GM12891 (cell line): ENCODE data around the gene ADPRH.

ENCODE experiments used
- POLR2A ChIP-seq: IDR thresholded peaks from 2 replicates; pipeline ENCODE4 v1.6.1; 2011; ENCODE audit warnings: low read depth, low read length, control low read depth
- POLR2AphosphoS5 ChIP-seq: IDR thresholded peaks from 2 replicates; pipeline ENCODE4 v1.6.1; 2011; ENCODE audit warnings: low read depth, low read length, control low read depth
- POU2F2 ChIP-seq: IDR thresholded peaks from 2 replicates; pipeline ENCODE4 v1.6.1; 2011; ENCODE audit warnings: low read depth, mild to moderate bottlenecking, control low read depth, low read length, moderate library complexity
- SPI1 ChIP-seq: IDR thresholded peaks from 2 replicates; pipeline ENCODE4 v1.6.1; 2011; ENCODE audit warnings: low read depth, low read length, control low read depth
- TAF1 ChIP-seq: IDR thresholded peaks from 2 replicates; pipeline ENCODE4 v1.6.1; 2011; ENCODE audit warnings: low read depth, low read length, control low read depth

DNA sequence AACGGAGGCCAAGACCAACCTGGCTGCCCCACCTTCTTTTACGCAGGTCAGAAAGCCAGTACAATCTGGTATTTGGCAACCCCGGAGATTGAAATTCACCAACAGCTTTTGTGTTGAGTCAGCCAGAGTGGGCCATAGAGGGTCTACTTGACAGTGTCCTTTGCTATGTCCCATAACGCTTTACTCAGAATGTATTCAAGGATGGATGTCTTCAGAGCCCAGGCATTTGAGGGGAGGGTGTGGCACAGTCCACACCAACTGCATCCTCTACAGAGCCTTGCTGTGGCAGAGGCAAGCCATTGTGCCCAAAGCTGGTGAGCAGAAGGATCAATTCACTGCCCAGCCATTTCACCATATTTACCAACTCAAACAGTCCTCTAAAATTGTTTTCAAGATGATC lies 36.8 kb downstream of the ADPRH start:
- no peak for TF ChIP-seq POLR2A
- TF ChIP-seq POLR2AphosphoS5 = no peak
- TF ChIP-seq SPI1 = no peak
- no peak for TF ChIP-seq TAF1
- TF ChIP-seq POU2F2 = no peak
